OCI-LY3 (cell line): ENCODE data around the gene RAPGEF2.

Experiments
- CTCF ChIP-seq: fragments of 200-600, 300-600 bp; sonication (generic); IDR thresholded peaks from 2 replicates; pipeline ENCODE4 v1.5.1; 2014; ENCODE audit warnings: antibody characterized with exemption, low read length, low read depth
- EZH2phosphoT487 ChIP-seq: fragments of 200-600 bp; shearing (Covaris generic); IDR thresholded peaks from 2 replicates; pipeline ENCODE4 v1.6.1; 2018; ENCODE audit warnings: antibody characterized with exemption, mixed run types, low read depth

DNA sequence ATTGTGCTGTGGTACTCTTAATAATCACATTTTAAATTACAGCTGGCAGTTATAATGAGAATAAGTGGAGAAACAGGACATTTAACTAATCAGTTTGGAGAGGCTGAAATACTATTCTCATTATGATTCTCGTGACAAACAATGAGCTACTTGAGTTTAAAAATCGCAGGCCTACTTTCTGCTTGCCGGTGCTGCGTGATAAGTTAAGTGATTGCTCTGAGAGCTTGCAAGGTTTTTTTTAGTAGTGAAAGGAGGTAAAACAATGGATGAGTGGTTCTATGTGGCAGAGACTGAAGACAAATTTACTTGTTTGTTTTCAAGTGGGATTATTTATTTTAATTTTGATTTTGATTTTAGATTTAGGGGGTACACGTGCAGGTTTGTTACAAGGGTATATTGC lies 114.0 kb downstream of the RAPGEF2 start:
- TF ChIP-seq CTCF (no peak), EZH2phosphoT487 (no peak)
